Progenitor cell of endocrine pancreas (in vitro differentiated cells): Measurements from ENCODE around the gene ATAD3B. TPM values are rescaled to one million over a fixed set of nuclear protein-coding genes. Genes with fewer than 3 reads are reported as not detected.
"Not testable (repeated sequence)": the region's sequence is repeated elsewhere in the genome, so short reads cannot be mapped to it uniquely, and the experiment has no call there.

Experiments used
- DNase-seq: peaks from one replicate; pipeline ENCODE4 v3.0.0; 2021; ENCODE audit warnings: low spot score; ENCODE audit not compliant: unreplicated experiment
- H3K27ac Mint-ChIP-seq: 2 replicates; pipeline ENCODE4 v1.8.0; 2021; ENCODE audit warnings: mild to moderate bottlenecking, moderate library complexity, mixed read lengths
- H3K27me3 Mint-ChIP-seq: 2 replicates; pipeline ENCODE4 v1.8.0; 2021; ENCODE audit warnings: mixed read lengths
- H3K36me3 Mint-ChIP-seq: 2 replicates; pipeline ENCODE4 v1.8.0; 2022; ENCODE audit warnings: mixed read lengths; ENCODE audit not compliant: insufficient read depth
- H3K4me1 Mint-ChIP-seq: 2 replicates; pipeline ENCODE4 v1.8.0; 2021; ENCODE audit warnings: low read depth, mixed read lengths
- H3K4me3 Mint-ChIP-seq: 2 replicates; pipeline ENCODE4 v1.8.0; 2021; ENCODE audit warnings: low read depth, mild to moderate bottlenecking, moderate library complexity, mixed read lengths
- H3K9me3 Mint-ChIP-seq: 2 replicates; pipeline ENCODE4 v1.8.0; 2021; ENCODE audit warnings: low read depth, mixed read lengths
- total RNA-seq: library from RNA; stranded (reverse); gene quantifications from 2 replicates; pipeline ENCODE4 v1.2.1, GENCODE V29; 2021
- TF ChIP-seq, protein P1 (sequence below): fragments of 200-600 bp; sonication (generic); IDR thresholded peaks from one replicate; pipeline ENCODE4 v1.5.0; 2021; ENCODE audit warnings: antibody characterized with exemption, mild to moderate bottlenecking; ENCODE audit not compliant: unreplicated experiment

ATAD3B gene
- total RNA-seq, 1 donor from 2014 or later: 36.7 TPM

- H3K27me3 Mint-ChIP-seq, H3K9me3 Mint-ChIP-seq, DNase-seq, H3K36me3 Mint-ChIP-seq, H3K4me1 Mint-ChIP-seq: not testable (repeated sequence)
- Mint-ChIP-seq H3K27ac (peak overlapping the region; percentile 95), H3K4me3 (peak overlapping the region; percentile 62)
- TF ChIP-seq, protein P1, sequence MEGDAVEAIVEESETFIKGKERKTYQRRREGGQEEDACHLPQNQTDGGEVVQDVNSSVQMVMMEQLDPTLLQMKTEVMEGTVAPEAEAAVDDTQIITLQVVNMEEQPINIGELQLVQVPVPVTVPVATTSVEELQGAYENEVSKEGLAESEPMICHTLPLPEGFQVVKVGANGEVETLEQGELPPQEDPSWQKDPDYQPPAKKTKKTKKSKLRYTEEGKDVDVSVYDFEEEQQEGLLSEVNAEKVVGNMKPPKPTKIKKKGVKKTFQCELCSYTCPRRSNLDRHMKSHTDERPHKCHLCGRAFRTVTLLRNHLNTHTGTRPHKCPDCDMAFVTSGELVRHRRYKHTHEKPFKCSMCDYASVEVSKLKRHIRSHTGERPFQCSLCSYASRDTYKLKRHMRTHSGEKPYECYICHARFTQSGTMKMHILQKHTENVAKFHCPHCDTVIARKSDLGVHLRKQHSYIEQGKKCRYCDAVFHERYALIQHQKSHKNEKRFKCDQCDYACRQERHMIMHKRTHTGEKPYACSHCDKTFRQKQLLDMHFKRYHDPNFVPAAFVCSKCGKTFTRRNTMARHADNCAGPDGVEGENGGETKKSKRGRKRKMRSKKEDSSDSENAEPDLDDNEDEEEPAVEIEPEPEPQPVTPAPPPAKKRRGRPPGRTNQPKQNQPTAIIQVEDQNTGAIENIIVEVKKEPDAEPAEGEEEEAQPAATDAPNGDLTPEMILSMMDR: peak; percentile 34
These were observed 33.8 kb downstream of the ATAD3B start for GRCh38 chr1:1505366-1505798.

GRCh38 chr1:1505801-1506200 lies 34.2 kb downstream of the ATAD3B start:
- H3K27me3 Mint-ChIP-seq, H3K36me3 Mint-ChIP-seq, H3K9me3 Mint-ChIP-seq, H3K4me1 Mint-ChIP-seq, H3K4me3 Mint-ChIP-seq, DNase-seq: not testable (repeated sequence)
- H3K27ac Mint-ChIP-seq: peak overlapping the region; percentile 64

GRCh38 chr1:1507305-1507704 lies 35.7 kb downstream of the ATAD3B start:
- Mint-ChIP-seq H3K4me3 (no peak overlapping the region), H3K27me3 (no peaks in the 10 kb centered on the region), H3K36me3 (no peaks in the 10 kb centered on the region), H3K4me1 (peaks cover 10% of the 10 kb centered on the region), H3K27ac (no peak overlapping the region), H3K9me3 (no peaks in the 10 kb centered on the region)
- TF ChIP-seq, protein P1: no peak
- DNase-seq: no peak

DNA sequence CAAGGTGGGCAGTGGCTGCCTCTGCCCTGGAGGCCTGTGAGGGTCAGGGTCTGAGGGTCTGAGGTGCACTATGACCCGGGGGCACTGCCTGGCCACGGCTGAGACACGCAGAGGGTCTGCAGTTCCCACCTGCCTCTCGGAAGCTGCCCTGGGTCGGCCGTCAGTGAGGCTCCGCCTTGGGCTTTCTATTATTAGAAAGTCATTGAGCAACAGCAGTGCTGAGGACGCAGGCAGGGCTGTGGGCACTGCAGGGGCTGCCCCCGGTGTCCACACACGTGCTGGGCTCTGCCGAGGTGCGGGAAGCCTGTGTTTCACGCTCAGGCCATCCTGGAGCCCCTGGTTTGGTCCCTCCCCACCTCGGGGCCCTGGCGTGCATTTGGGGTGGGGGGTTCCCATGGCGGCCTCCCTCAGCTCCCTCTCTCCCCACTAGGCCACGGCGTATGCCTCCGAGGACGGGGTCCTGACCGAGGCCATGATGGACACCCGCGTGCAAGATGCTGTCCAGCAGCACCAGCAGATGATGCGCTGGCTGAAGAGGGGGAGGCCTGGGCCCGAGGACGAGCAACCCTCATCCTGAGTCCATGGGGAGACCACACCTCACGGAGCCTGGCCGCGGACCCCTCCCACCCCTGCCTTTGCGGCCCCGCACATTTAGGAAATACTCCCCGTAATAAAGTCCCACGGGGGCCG lies 37.4 kb downstream of the ATAD3B start:
- not testable (repeated sequence) for DNase-seq, H3K36me3 Mint-ChIP-seq, H3K27me3 Mint-ChIP-seq, H3K9me3 Mint-ChIP-seq, H3K27ac Mint-ChIP-seq, H3K4me3 Mint-ChIP-seq
- H3K4me1 Mint-ChIP-seq: peaks cover 12% of the 10 kb centered on the region

GRCh38 chr1:1509465-1509850 lies 37.9 kb downstream of the ATAD3B start:
- not testable (repeated sequence) for H3K9me3 Mint-ChIP-seq, H3K27ac Mint-ChIP-seq, H3K27me3 Mint-ChIP-seq, H3K36me3 Mint-ChIP-seq, DNase-seq, H3K4me3 Mint-ChIP-seq
- H3K4me1 Mint-ChIP-seq: peaks cover 12% of the 10 kb centered on the region

GRCh38 chr1:1510912-1511532 lies 39.5 kb downstream of the ATAD3B start:
- Mint-ChIP-seq H3K4me1 (peaks cover 5% of the 10 kb centered on the region), H3K9me3 (no peaks in the 10 kb centered on the region), H3K36me3 (no peaks in the 10 kb centered on the region), H3K4me3 (peak overlapping the region; percentile 85), H3K27ac (peak overlapping the region; percentile 91), H3K27me3 (no peaks in the 10 kb centered on the region)
- TF ChIP-seq, protein P1: peak; percentile 19
- no peak for DNase-seq
